Glutamatergic neuron (in vitro differentiated cells): ENCODE data around the gene TBC1D10B. TPM values are rescaled to one million over a fixed set of nuclear protein-coding genes. Genes with fewer than 3 reads are reported as not detected.
"Not testable (repeated sequence)": the region's sequence is repeated elsewhere in the genome, so short reads cannot be mapped to it uniquely, and the experiment has no call there.

ENCODE experiments used
- DNase-seq: peaks from one replicate; pipeline ENCODE4 v3.0.0; 2022
- H3K27ac Mint-ChIP-seq: one replicate; pipeline ENCODE4 v1.8.0; 2020; ENCODE audit warnings: mild to moderate bottlenecking, mixed read lengths, inconsistent platforms; ENCODE audit not compliant: unreplicated experiment
- H3K27me3 Mint-ChIP-seq: one replicate; pipeline ENCODE4 v1.8.0; 2020; ENCODE audit warnings: mild to moderate bottlenecking, moderate library complexity, mixed read lengths, inconsistent platforms; ENCODE audit not compliant: unreplicated experiment
- H3K36me3 Mint-ChIP-seq: one replicate; pipeline ENCODE4 v1.8.0; 2020; ENCODE audit warnings: mild to moderate bottlenecking, mixed read lengths, inconsistent platforms; ENCODE audit not compliant: unreplicated experiment
- H3K4me1 Mint-ChIP-seq: one replicate; pipeline ENCODE4 v1.8.0; 2020; ENCODE audit warnings: mild to moderate bottlenecking, low read depth, mixed read lengths, inconsistent platforms; ENCODE audit not compliant: unreplicated experiment
- H3K4me3 Mint-ChIP-seq: one replicate; pipeline ENCODE4 v1.8.0; 2020; ENCODE audit warnings: mild to moderate bottlenecking, mixed read lengths, inconsistent platforms; ENCODE audit not compliant: unreplicated experiment
- H3K9me3 Mint-ChIP-seq: one replicate; pipeline ENCODE4 v1.8.0; 2020; ENCODE audit warnings: mild to moderate bottlenecking, moderate library complexity, mixed read lengths, inconsistent platforms; ENCODE audit not compliant: unreplicated experiment
- CTCF ChIP-seq: fragments of 200-600 bp; sonication (generic); IDR thresholded peaks from one replicate; pipeline ENCODE4 v1.5.0; 2021; ENCODE audit not compliant: partially characterized antibody, unreplicated experiment
- total RNA-seq: library from RNA; stranded (reverse); fragmentation: NEBNext Ultra II Directional; extraction: Animal tissue kit (Norgen Biotek cat#: 25700); gene quantifications from one replicate; pipeline ENCODE4 v1.2.1, GENCODE V29; 2021; ENCODE audit not compliant: unreplicated experiment

The TBC1D10B gene
- total RNA-seq, 1 donor from 2014 or later, result 85.2 TPM

- Mint-ChIP-seq H3K4me3 (peak overlapping the region; percentile 93), H3K27me3 (peaks cover 24% of the 10 kb centered on the region), H3K9me3 (peaks cover 28% of the 10 kb centered on the region), H3K36me3 (peaks cover 5% of the 10 kb centered on the region), H3K4me1 (peaks cover 30% of the 10 kb centered on the region), H3K27ac (peak overlapping the region; percentile 81)
- no peak for DNase-seq
- TF ChIP-seq CTCF, result no peak
Measured at GRCh38 chr16:30397056-30397455, 26.8 kb upstream of the TBC1D10B start.

GRCh38 chr16:30396627-30397026, 26.3 kb upstream of the TBC1D10B start:
- peak overlapping the region; percentile 98 for H3K27ac Mint-ChIP-seq
- H3K27me3 Mint-ChIP-seq, result peaks cover 22% of the 10 kb centered on the region
- H3K9me3 Mint-ChIP-seq, result peaks cover 26% of the 10 kb centered on the region
- not testable (repeated sequence) for DNase-seq, H3K36me3 Mint-ChIP-seq
- H3K4me1 Mint-ChIP-seq, result peaks cover 30% of the 10 kb centered on the region
- peak overlapping the region; percentile 93 for H3K4me3 Mint-ChIP-seq

- DNase-seq, result no peak
- peak overlapping the region; percentile 93 for H3K4me3 Mint-ChIP-seq
- no peak for TF ChIP-seq CTCF
- H3K27me3 Mint-ChIP-seq, result peaks cover 19% of the 10 kb centered on the region
- H3K27ac Mint-ChIP-seq, result peak overlapping the region; percentile 98
- peaks cover 30% of the 10 kb centered on the region for H3K4me1 Mint-ChIP-seq
- H3K9me3 Mint-ChIP-seq, result peaks cover 20% of the 10 kb centered on the region
- H3K36me3 Mint-ChIP-seq, result peaks cover 5% of the 10 kb centered on the region
Measured at GRCh38 chr16:30395992-30396585, 25.8 kb upstream of the TBC1D10B start.

GRCh38 chr16:30395155-30395991, 25.1 kb upstream of the TBC1D10B start, which contains the start of gene ZNF48:
TSS of gene ZNF48 (plus strand) at chr16:30395420. CDS start at chr16:30395795, 375 bp downstream.
- peak within 1 kb of the TSS; percentile 99 for H3K4me3 Mint-ChIP-seq
- peaks cover 30% of the 10 kb centered on the region for H3K4me1 Mint-ChIP-seq
- H3K27me3 Mint-ChIP-seq, result peaks cover 19% of the 10 kb centered on the region
- H3K36me3 Mint-ChIP-seq, result peaks cover 5% of the 10 kb centered on the region
- peaks cover 17% of the 10 kb centered on the region for H3K9me3 Mint-ChIP-seq
- peak; percentile 18 for TF ChIP-seq CTCF
- peak; percentile 87 for DNase-seq
- peak within 1 kb of the TSS; percentile 100 for H3K27ac Mint-ChIP-seq

- peaks cover 13% of the 10 kb centered on the region for H3K9me3 Mint-ChIP-seq
- H3K36me3 Mint-ChIP-seq, result peaks cover 5% of the 10 kb centered on the region
- H3K4me1 Mint-ChIP-seq, result peaks cover 26% of the 10 kb centered on the region
- no peak for DNase-seq
- peaks cover 19% of the 10 kb centered on the region for H3K27me3 Mint-ChIP-seq
- TF ChIP-seq CTCF, result no peak
- H3K27ac Mint-ChIP-seq, result peak overlapping the region; percentile 100
- H3K4me3 Mint-ChIP-seq, result peak overlapping the region; percentile 99
Measured at GRCh38 chr16:30394592-30395154, 24.4 kb upstream of the TBC1D10B start.
